GM12801 (cell line): ENCODE measurements around the gene MFNG.

Experiments used
- TF ChIP-seq, protein P1 (sequence below): IDR thresholded peaks from one replicate; pipeline ENCODE4 v1.5.1; 2011; ENCODE audit warnings: control low read depth; ENCODE audit not compliant: insufficient read length; ENCODE audit errors: extremely low read depth

Gene MFNG

DNA sequence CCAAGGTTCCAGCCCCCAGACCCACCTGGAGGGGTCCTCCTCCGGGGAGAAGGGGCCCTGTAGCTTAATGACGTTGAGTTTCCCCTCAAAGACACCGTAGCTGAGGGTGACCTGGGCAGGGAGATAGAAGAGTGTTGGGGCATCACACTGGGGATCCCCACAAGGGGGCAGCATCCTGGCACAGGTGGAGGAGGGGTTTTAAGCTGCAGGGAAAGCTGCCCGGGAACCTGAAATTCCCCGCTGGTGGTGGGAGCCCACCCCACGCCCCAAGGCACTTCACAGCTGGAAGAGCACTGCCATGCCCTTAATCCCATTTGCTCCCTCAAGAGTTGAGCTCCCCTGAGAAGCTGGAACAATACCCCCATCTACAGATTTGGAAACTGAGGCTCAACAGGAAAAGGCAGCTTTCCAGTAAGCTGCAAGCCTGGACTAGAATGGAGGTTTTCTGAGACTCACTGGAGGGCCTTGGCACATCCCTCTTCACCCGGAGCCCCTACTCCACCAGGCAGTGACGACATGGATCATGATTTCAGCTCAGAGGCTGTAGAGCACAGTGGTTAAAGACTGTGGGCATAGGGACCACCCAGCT is 13.7 kb downstream of the MFNG start:
- TF ChIP-seq, protein P1, sequence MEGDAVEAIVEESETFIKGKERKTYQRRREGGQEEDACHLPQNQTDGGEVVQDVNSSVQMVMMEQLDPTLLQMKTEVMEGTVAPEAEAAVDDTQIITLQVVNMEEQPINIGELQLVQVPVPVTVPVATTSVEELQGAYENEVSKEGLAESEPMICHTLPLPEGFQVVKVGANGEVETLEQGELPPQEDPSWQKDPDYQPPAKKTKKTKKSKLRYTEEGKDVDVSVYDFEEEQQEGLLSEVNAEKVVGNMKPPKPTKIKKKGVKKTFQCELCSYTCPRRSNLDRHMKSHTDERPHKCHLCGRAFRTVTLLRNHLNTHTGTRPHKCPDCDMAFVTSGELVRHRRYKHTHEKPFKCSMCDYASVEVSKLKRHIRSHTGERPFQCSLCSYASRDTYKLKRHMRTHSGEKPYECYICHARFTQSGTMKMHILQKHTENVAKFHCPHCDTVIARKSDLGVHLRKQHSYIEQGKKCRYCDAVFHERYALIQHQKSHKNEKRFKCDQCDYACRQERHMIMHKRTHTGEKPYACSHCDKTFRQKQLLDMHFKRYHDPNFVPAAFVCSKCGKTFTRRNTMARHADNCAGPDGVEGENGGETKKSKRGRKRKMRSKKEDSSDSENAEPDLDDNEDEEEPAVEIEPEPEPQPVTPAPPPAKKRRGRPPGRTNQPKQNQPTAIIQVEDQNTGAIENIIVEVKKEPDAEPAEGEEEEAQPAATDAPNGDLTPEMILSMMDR, result no peak

DNA sequence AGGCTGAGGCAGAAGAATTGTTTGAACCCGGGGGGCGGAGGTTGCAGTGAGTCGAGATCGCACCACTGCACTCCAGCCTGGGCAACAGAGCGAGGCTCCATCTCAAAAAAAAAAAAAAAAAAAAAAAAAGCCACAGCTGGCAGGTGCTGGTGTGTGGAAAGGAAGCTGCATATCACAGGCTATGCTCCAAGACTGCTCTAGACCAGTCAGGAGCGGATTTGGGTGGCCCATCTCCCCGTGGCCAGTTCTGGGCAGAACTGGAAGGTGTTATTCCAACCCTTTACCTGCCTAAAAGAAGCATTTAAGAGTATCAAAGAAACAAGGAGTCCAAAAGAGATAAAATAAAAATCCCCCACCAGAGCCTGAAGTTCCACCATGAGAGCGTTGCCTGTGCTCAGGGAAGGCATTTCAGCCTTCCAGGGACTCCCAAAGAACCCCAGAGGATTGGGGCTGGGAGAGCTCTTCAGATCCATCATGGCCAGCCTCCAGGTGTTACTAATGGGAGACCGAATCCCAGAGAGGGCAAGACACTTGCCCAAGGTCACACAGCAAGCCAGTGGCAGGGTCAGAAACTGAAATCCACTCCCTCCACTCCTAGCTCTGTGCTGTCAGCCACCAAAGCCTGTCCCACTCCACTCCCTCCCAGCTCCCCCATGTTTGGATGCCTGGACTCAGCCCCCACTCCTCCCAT is 14.3 kb downstream of the MFNG start:
- TF ChIP-seq, protein P1, result no peak

DNA sequence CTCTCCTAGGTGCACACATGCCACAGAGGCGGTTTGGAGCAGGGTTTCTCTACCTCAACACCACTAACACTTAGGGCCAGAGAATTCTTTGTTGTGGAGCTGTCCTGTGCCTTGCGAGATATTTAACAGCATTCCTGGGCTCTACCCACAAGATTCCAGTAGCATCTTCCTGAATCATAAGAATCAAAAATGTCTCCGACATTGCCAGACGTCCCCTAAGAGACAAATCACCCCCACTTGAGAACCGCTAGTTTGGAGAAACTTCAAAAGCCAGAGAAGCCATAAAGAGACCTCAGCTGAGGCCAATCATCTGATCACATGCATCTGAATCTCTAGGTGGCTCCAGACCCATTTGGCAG is 16.1 kb downstream of the MFNG start:
- TF ChIP-seq, protein P1, result no peak

DNA sequence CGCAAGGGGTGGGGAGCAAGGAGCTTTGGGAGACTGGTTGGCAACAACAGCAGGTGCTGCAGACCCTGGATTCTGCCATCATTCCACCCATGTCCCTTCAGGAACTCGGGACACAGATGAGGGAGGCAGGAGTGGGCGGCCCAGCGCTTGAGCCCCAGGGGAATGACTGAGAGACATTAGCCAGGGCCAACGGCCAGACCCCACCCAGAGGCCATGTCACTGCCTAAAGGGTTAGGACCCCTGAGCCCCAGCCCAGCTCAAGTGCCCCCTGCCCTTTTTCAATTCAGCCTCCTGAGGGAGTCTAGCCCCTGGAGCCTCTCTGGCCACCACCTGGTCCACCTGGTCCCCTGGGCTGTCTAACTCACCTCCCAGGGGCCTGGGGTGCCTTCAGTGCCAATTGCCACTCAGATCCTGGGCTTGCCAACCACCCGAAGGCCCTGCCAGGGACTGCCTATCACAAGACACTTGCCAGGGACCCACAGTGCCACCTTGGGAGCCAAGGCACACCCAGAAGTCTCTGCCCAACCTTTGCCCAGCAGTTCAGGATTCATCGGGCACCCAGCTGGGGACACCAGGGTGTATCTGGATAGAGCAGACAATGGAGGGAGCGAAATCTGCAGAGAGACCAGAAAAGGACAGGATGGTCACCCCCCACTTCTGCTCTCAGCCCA is 16.6 kb downstream of the MFNG start:
- TF ChIP-seq, protein P1, result no peak

DNA sequence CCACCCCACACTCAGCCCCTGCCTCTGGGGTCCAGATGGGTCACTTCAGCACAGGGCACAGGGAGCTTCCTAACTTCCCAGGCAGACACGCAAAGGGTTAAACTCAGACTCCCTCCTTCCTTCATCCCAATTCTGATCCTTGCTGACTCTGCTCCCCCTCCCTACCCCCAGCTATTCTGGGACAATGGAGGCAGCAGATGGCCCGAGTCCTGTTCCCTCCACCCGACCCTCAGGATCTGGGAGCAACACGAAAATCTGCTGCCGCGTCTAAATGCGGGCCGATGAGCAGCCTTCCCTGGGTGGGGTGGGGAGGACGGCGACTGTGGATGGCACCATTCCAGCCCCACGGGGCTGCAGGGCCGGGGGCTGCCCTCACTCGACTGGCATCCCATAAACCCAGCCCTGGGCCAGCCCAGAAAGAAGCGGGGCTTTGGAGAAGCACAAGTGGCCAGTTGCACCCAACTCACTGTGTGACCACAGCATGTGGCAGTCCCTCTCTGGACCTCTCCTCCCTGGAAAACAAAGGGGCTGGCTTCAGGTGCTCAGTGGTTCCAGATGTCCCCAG is 18.7 kb downstream of the MFNG start:
- TF ChIP-seq, protein P1, result no peak

DNA sequence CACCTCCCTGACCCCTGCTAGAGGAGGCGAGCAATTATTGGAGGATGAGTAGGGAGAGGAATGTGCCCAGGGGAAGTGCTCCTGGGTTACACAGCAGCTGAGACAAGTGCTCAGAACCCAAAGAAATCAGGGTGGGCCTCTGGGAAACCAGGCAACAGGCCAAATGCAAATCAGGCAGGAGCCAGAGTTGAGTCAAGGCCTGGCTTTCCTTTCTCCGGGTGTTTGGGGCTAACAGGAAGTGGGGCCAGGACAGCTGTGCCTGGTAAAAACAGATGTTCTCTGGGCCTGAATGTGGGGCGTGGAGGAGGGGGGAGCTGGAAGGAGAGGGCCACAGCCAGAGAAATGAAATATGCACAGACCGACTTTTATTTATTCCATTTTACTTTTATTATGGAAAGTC is 22.0 kb downstream of the MFNG start:
- TF ChIP-seq, protein P1, result no peak

DNA sequence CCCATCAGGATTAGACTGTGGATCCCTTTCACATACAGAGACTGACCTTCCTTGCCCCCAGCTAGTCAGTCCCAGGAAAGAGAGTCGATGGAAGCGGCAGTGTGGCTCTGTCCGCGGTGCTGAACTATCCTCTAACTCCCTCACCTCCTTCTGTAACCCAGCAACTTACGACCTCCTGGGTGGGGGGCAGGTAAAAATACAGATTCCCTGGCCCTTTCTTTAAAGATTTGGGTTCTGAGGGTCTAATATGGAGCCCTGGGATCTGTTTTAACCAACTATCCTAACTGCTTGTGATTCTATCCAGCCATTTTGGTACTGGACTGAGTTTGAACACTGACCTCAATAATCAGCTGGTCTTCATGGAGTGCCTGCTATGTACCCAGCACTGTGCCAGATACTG is 23.2 kb downstream of the MFNG start:
- TF ChIP-seq, protein P1, result no peak
